ENCODE data around the gene PTGDR2.
"Not testable (repeated sequence)": the region's sequence is repeated elsewhere in the genome, so short reads cannot be mapped to it uniquely, and the experiment has no call there.

Gene PTGDR2

GRCh38 chr11:60823745-60824306, 31.9 kb downstream of the PTGDR2 start:
- H3K36me3 Mint-ChIP-seq; H3K27me3 Mint-ChIP-seq; H3K9me3 Mint-ChIP-seq (ENCODE audit: low read depth); H3K27ac Mint-ChIP-seq; H3K4me3 Mint-ChIP-seq; H3K4me1 Mint-ChIP-seq (ENCODE audit: low read depth): not testable (repeated sequence)

- Mint-ChIP-seq H3K27ac (no peak overlapping the region), H3K4me3 (no peak overlapping the region), H3K9me3 (ENCODE audit: low read depth) (no peaks in the 10 kb centered on the region), H3K36me3 (no peaks in the 10 kb centered on the region), H3K27me3 (peaks cover 2% of the 10 kb centered on the region), H3K4me1 (ENCODE audit: low read depth) (no peaks in the 10 kb centered on the region)
Observed at GRCh38 chr11:60821827-60822599, 33.7 kb downstream of the PTGDR2 start.

GRCh38 chr11:60818057-60818456, 37.7 kb downstream of the PTGDR2 start:
- Mint-ChIP-seq H3K4me1 (ENCODE audit: low read depth) (no peaks in the 10 kb centered on the region), H3K27ac (no peak overlapping the region), H3K9me3 (ENCODE audit: low read depth) (no peaks in the 10 kb centered on the region), H3K4me3 (no peak overlapping the region), H3K36me3 (peaks cover 6% of the 10 kb centered on the region), H3K27me3 (peaks cover 2% of the 10 kb centered on the region)

- no peaks in the 10 kb centered on the region for H3K9me3 Mint-ChIP-seq (ENCODE audit: low read depth)
- no peak overlapping the region for H3K27ac Mint-ChIP-seq
- no peaks in the 10 kb centered on the region for H3K4me1 Mint-ChIP-seq (ENCODE audit: low read depth)
- H3K36me3 Mint-ChIP-seq: peaks cover 6% of the 10 kb centered on the region
- peaks cover 2% of the 10 kb centered on the region for H3K27me3 Mint-ChIP-seq
- no peak overlapping the region for H3K4me3 Mint-ChIP-seq
Observed at GRCh38 chr11:60816590-60817157, 39.1 kb downstream of the PTGDR2 start.

- peaks cover 6% of the 10 kb centered on the region for H3K36me3 Mint-ChIP-seq
- no peaks in the 10 kb centered on the region for H3K9me3 Mint-ChIP-seq (ENCODE audit: low read depth)
- no peak overlapping the region for H3K27ac Mint-ChIP-seq
- no peak overlapping the region for H3K4me3 Mint-ChIP-seq
- H3K4me1 Mint-ChIP-seq (ENCODE audit: low read depth): no peaks in the 10 kb centered on the region
- H3K27me3 Mint-ChIP-seq: peaks cover 2% of the 10 kb centered on the region
Observed at GRCh38 chr11:60814112-60814511, 41.6 kb downstream of the PTGDR2 start.

GRCh38 chr11:60813324-60813723, 42.4 kb downstream of the PTGDR2 start:
- Mint-ChIP-seq H3K4me1 (ENCODE audit: low read depth) (no peaks in the 10 kb centered on the region), H3K36me3 (peaks cover 6% of the 10 kb centered on the region), H3K27me3 (peaks cover 2% of the 10 kb centered on the region), H3K9me3 (ENCODE audit: low read depth) (no peaks in the 10 kb centered on the region), H3K27ac (no peak overlapping the region), H3K4me3 (no peak overlapping the region)

GRCh38 chr11:60810569-60810968, 45.2 kb downstream of the PTGDR2 start:
- H3K9me3 Mint-ChIP-seq (ENCODE audit: low read depth): no peaks in the 10 kb centered on the region

GRCh38 chr11:60810151-60810550, 45.6 kb downstream of the PTGDR2 start:
- no peaks in the 10 kb centered on the region for H3K4me1 Mint-ChIP-seq (ENCODE audit: low read depth)
- H3K9me3 Mint-ChIP-seq (ENCODE audit: low read depth): no peaks in the 10 kb centered on the region
- no peak overlapping the region for H3K4me3 Mint-ChIP-seq
- H3K27me3 Mint-ChIP-seq: no peaks in the 10 kb centered on the region
- H3K27ac Mint-ChIP-seq: no peak overlapping the region
- H3K36me3 Mint-ChIP-seq: no peaks in the 10 kb centered on the region

More at GRCh38 chr11:60810569-60810968, 45.2 kb downstream of the PTGDR2 start:
- Mint-ChIP-seq H3K36me3 (no peaks in the 10 kb centered on the region), H3K4me3 (no peak overlapping the region), H3K4me1 (ENCODE audit: low read depth) (no peaks in the 10 kb centered on the region), H3K27me3 (no peaks in the 10 kb centered on the region), H3K27ac (no peak overlapping the region)

- Mint-ChIP-seq H3K36me3 (no peaks in the 10 kb centered on the region), H3K9me3 (ENCODE audit: low read depth) (no peaks in the 10 kb centered on the region), H3K27me3 (no peaks in the 10 kb centered on the region), H3K27ac (no peak overlapping the region), H3K4me3 (no peak overlapping the region), H3K4me1 (ENCODE audit: low read depth) (no peaks in the 10 kb centered on the region)
Observed at GRCh38 chr11:60809691-60810090, 46.1 kb downstream of the PTGDR2 start.

- Mint-ChIP-seq H3K27me3 (no peaks in the 10 kb centered on the region), H3K27ac (no peak overlapping the region), H3K36me3 (no peaks in the 10 kb centered on the region), H3K9me3 (ENCODE audit: low read depth) (no peaks in the 10 kb centered on the region), H3K4me1 (ENCODE audit: low read depth) (no peaks in the 10 kb centered on the region), H3K4me3 (no peak overlapping the region)
Observed at GRCh38 chr11:60809249-60809648, 46.5 kb downstream of the PTGDR2 start.

GRCh38 chr11:60803273-60803936, 52.3 kb downstream of the PTGDR2 start:
- Mint-ChIP-seq H3K36me3 (no peaks in the 10 kb centered on the region), H3K27ac (no peak overlapping the region), H3K4me3 (no peak overlapping the region), H3K9me3 (ENCODE audit: low read depth) (no peaks in the 10 kb centered on the region), H3K27me3 (peaks cover 4% of the 10 kb centered on the region), H3K4me1 (ENCODE audit: low read depth) (no peaks in the 10 kb centered on the region)

GRCh38 chr11:60801194-60801593, 54.6 kb downstream of the PTGDR2 start:
- no peak overlapping the region for H3K4me3 Mint-ChIP-seq
- no peak overlapping the region for H3K27ac Mint-ChIP-seq
- no peaks in the 10 kb centered on the region for H3K9me3 Mint-ChIP-seq (ENCODE audit: low read depth)
- no peaks in the 10 kb centered on the region for H3K4me1 Mint-ChIP-seq (ENCODE audit: low read depth)
- peaks cover 4% of the 10 kb centered on the region for H3K27me3 Mint-ChIP-seq
- H3K36me3 Mint-ChIP-seq: no peaks in the 10 kb centered on the region
